HCT116 (cell line): ENCODE results near the gene LDB2. TPM values are rescaled to one million over a fixed set of nuclear protein-coding genes. Genes with fewer than 3 reads are reported as not detected.

Source experiments
- ATAC-seq: fragments of 200-7000 bp; cut with Tn5 transposase; 2 replicates; pipeline ENCODE4 v1.9.1; 2020; ENCODE audit warnings: mild to moderate bottlenecking, moderate library complexity
- BruUV-seq: library from RNA; stranded (reverse); fragments of 400-500 nt; replicated peaks from 2 replicates; lab custom pipeline; 2021; lab: Mats Ljungman, UMichigan
- CTCF ChIA-PET: fragments of 300-600 bp; sonication (Branson Sonifier 250); formaldehyde crosslinking; loops from one replicate; lab custom pipeline; 2021; ENCODE audit warnings: antibody characterized with exemption; lab: Charles Lee
- POLR2A ChIA-PET: fragments of 300-600, 350-600 bp; sonication (Branson Sonifier 250); formaldehyde crosslinking; loops from one replicate; lab custom pipeline; 2021; ENCODE audit warnings: antibody characterized with exemption; lab: Charles Lee
- RAD21 ChIA-PET, 2 experiments: fragments of 300-600 bp; sonication (Branson Sonifier 250); formaldehyde crosslinking; loops; one replicate each; lab custom pipeline; 2023; ENCODE audit warnings: low total read pairs in 2 of 2; ENCODE audit not compliant: uncharacterized antibody in 2 of 2, unreplicated experiment in 2 of 2, low non-redundant PET in 1 of 2; lab: Charles Lee
- DNase-seq: peaks from one replicate; pipeline ENCODE4 v3.0.0-alpha.2; 2010; ENCODE audit warnings: low read depth, low spot score
- H2AFZ ChIP-seq: fragments of 200-600 bp; shearing (Covaris generic), sonication (generic); 2 replicates; pipeline ENCODE4 v1.6.1; 2017; ENCODE audit warnings: low read depth, mixed run types, mixed read lengths, antibody characterized with exemption, low read length; ENCODE audit not compliant: poor library complexity, severe bottlenecking
- H3K27ac ChIP-seq: 2 replicates; pipeline ENCODE4 v1.5.1; 2012; ENCODE audit warnings: low read depth, low read length
- H3K27me3 ChIP-seq: fragments of 200-600 bp; sonication (generic); 2 replicates; pipeline ENCODE4 v1.6.1; 2016; ENCODE audit warnings: mixed run types, low read length, mixed read lengths; ENCODE audit not compliant: insufficient read depth
- H3K36me3 ChIP-seq, 2 experiments: fragments of 200-500 bp in 1 of 2; fragments of 200-600 bp in 1 of 2; sonication (Bioruptor generic) in 1 of 2; sonication (generic) in 1 of 2; 2 replicates each; pipeline versions ENCODE4 v1.5.1 to v1.6.1; 2014 to 2016; ENCODE audit warnings: low read length in 2 of 2, inconsistent platforms in 1 of 2, mixed read lengths in 1 of 2, mixed run types in 1 of 2; ENCODE audit not compliant: insufficient read depth in 2 of 2, control insufficient read depth in 1 of 2
- H3K4me1 ChIP-seq, 2 experiments: fragments of 200-600 bp in 1 of 2; sonication (generic) in 1 of 2; 2 replicates each; pipeline versions ENCODE4 v1.5.1 to v1.6.1; 2012 to 2017; ENCODE audit warnings: low read length in 2 of 2, inconsistent platforms in 1 of 2, mild to moderate bottlenecking in 1 of 2, mixed read lengths in 1 of 2, mixed run types in 1 of 2, moderate library complexity in 1 of 2; ENCODE audit not compliant: insufficient read depth in 2 of 2, control insufficient read depth in 1 of 2
- H3K4me2 ChIP-seq: fragments of 200-600 bp; sonication (generic); 2 replicates; pipeline ENCODE4 v1.6.1; 2017; ENCODE audit warnings: mixed run types, low read length, mixed read lengths
- H3K4me3 ChIP-seq, 2 experiments: fragments of 200-600 bp in 1 of 2; sonication (generic) in 1 of 2; replicated peaks in 1 of 2; 2 replicates each; pipeline ENCODE4 v1.5.1; 2011 to 2016; ENCODE audit warnings: low read length in 2 of 2, control low read depth in 1 of 2, low read depth in 1 of 2, mild to moderate bottlenecking in 1 of 2, mixed read lengths in 1 of 2, mixed run types in 1 of 2
- H3K79me2 ChIP-seq: fragments of 200-600 bp; sonication (generic); 2 replicates; pipeline ENCODE4 v1.6.1; 2017; ENCODE audit warnings: mild to moderate bottlenecking, mixed run types, low read length, moderate library complexity, mixed read lengths; ENCODE audit not compliant: insufficient read depth
- H3K9ac ChIP-seq: fragments of 200-600 bp; sonication (generic); 2 replicates; pipeline ENCODE4 v1.6.1; 2016; ENCODE audit warnings: low read length, mixed read lengths
- H3K9me2 ChIP-seq: fragments of 200-600 bp; sonication (generic), shearing (Covaris generic); 2 replicates; pipeline ENCODE4 v1.6.1; 2017; ENCODE audit warnings: mixed run types, mild to moderate bottlenecking, moderate library complexity; ENCODE audit not compliant: insufficient read depth
- H3K9me3 ChIP-seq, 2 experiments: fragments of 200-500 bp in 1 of 2; fragments of 200-600 bp in 1 of 2; sonication (Bioruptor generic) in 1 of 2; sonication (generic) in 1 of 2; 2 replicates each; pipeline ENCODE4 v1.6.1; 2014 to 2017; ENCODE audit warnings: low read length in 2 of 2, mixed read lengths in 2 of 2, inconsistent platforms in 1 of 2, low read depth in 1 of 2, mild to moderate bottlenecking in 1 of 2, mixed run types in 1 of 2, moderate library complexity in 1 of 2; ENCODE audit not compliant: control insufficient read depth in 1 of 2, insufficient read depth in 1 of 2
- H4K20me1 ChIP-seq: fragments of 200-600 bp; sonication (generic), shearing (Covaris generic); 2 replicates; pipeline ENCODE4 v1.6.1; 2017; ENCODE audit warnings: mixed run types, mild to moderate bottlenecking, moderate library complexity; ENCODE audit not compliant: insufficient read depth
- CBX3 ChIP-seq: IDR thresholded peaks from 2 replicates; pipeline ENCODE4 v1.6.1; 2012; ENCODE audit warnings: low read depth
- CTCF ChIP-seq, 3 experiments: fragments of 200-600 bp in 1 of 3; sonication (generic) in 1 of 3; IDR thresholded peaks in 2 of 3; conservative IDR thresholded peaks in 1 of 3; 2 replicates each; pipeline ENCODE4 v1.5.1; 2012 to 2017; ENCODE audit warnings: low read depth in 2 of 3, low read length in 2 of 3, antibody characterized with exemption in 1 of 3, borderline replicate concordance in 1 of 3, control low read depth in 1 of 3, mild to moderate bottlenecking in 1 of 3, mixed read lengths in 1 of 3, mixed run types in 1 of 3, moderate library complexity in 1 of 3; ENCODE audit not compliant: insufficient read depth in 1 of 3
- EGR1 ChIP-seq: IDR thresholded peaks from 2 replicates; pipeline ENCODE4 v1.6.1; 2012; ENCODE audit warnings: low read depth
- FOSL1 ChIP-seq: IDR thresholded peaks from 2 replicates; pipeline ENCODE4 v1.6.1; 2012; ENCODE audit warnings: low read depth
- RAD21 ChIP-seq: IDR thresholded peaks from 2 replicates; pipeline ENCODE4 v1.6.1; 2012; ENCODE audit warnings: low read depth, mild to moderate bottlenecking
- SIN3A ChIP-seq: IDR thresholded peaks from 2 replicates; pipeline ENCODE4 v1.6.1; 2012; ENCODE audit warnings: low read depth
- SRF ChIP-seq: IDR thresholded peaks from 2 replicates; pipeline ENCODE4 v1.6.1; 2012; ENCODE audit warnings: low read depth
- YY1 ChIP-seq: IDR thresholded peaks from 2 replicates; pipeline ENCODE4 v1.6.1; 2011; ENCODE audit warnings: low read length, low read depth, moderate library complexity, mild to moderate bottlenecking; ENCODE audit not compliant: insufficient replicate concordance; ENCODE audit errors: extremely low read depth
- intact Hi-C: fragments of 100-400 bp; cut with micrococcal nuclease; formaldehyde crosslinking; loops from 2 replicates; pipeline ENCODE4 v1.10.0; 2022
- total RNA-seq: library from RNA; stranded (reverse); gene quantifications from one replicate; pipeline ENCODE4 v1.2.1, GENCODE V29; 2021; ENCODE audit not compliant: unreplicated experiment

LDB2 gene
- total RNA-seq, 1 experiment from 2014 or later, result 0.12 TPM

GRCh38 chr4:16890651-16891050 is 7.8 kb downstream of the LDB2 start:
- no peaks in the 10 kb centered on the region for H3K9me2 ChIP-seq
- no peaks in the 10 kb centered on the region for H3K79me2 ChIP-seq
- H3K27me3 ChIP-seq, result peaks cover 8% of the 10 kb centered on the region; the same call in 1 of the 2 replicates
- no peak overlapping the region for H3K9ac ChIP-seq
- no peak overlapping the region for H3K4me3 ChIP-seq
- no TSS peak for BruUV-seq
- intact Hi-C loops, result no loop called here
- no peak overlapping the region for H3K4me2 ChIP-seq
- no peak overlapping the region for H2AFZ ChIP-seq
- no peak for ATAC-seq
- no peak overlapping the region for H3K27ac ChIP-seq
- CTCF ChIA-PET, result no interaction called here
- no peaks in the 10 kb centered on the region for H3K4me1 ChIP-seq
- TF ChIP-seq YY1 (no peak), CBX3 (no peak)
- no peak for DNase-seq
- no peaks in the 10 kb centered on the region for H3K36me3 ChIP-seq
- RAD21 ChIA-PET, result no interaction called here
- H4K20me1 ChIP-seq, result no peaks in the 10 kb centered on the region
- no peaks in the 10 kb centered on the region for H3K9me3 ChIP-seq
- POLR2A ChIA-PET, result no interaction called here

GRCh38 chr4:16889945-16890344 is 8.5 kb downstream of the LDB2 start:
- Histone ChIP-seq H3K4me1 (no peaks in the 10 kb centered on the region), H3K9me2 (no peaks in the 10 kb centered on the region), H3K27me3 (peaks cover 8% of the 10 kb centered on the region; the same call in 1 of the 2 replicates), H2AFZ (no peak overlapping the region), H4K20me1 (no peaks in the 10 kb centered on the region), H3K4me3 (no peak overlapping the region), H3K9me3 (no peaks in the 10 kb centered on the region), H3K4me2 (no peak overlapping the region), H3K9ac (no peak overlapping the region), H3K36me3 (no peaks in the 10 kb centered on the region), H3K79me2 (no peaks in the 10 kb centered on the region), H3K27ac (no peak overlapping the region)
- BruUV-seq, result no TSS peak
- CTCF ChIA-PET, result no interaction called here
- POLR2A ChIA-PET, result no interaction called here
- no peak for TF ChIP-seq RAD21
- no peak for TF ChIP-seq CTCF (IDR thresholded peaks at IDR 0.05 in 2 of 3, conservative IDR thresholded peaks at IDR 0.05 in 1 of 3; ENCODE audit: borderline replicate concordance in 1 of 3, insufficient read depth in 1 of 3, low read depth in 2 of 3, low read length in 2 of 3)
- TF ChIP-seq SIN3A, result no peak
- TF ChIP-seq EGR1, result no peak
- TF ChIP-seq FOSL1, result no peak
- TF ChIP-seq SRF, result no peak
- DNase-seq, result no peak
- intact Hi-C loops, result no loop called here
- no peak for ATAC-seq
- RAD21 ChIA-PET, result no interaction called here
